Neutrophil (primary cell): ENCODE data around the gene SMYD3.

Experiments used
- H3K27ac ChIP-seq: fragments of 200-600 bp; sonication (generic); 2 replicates; pipeline ENCODE4 v1.5.1; 2016; ENCODE audit warnings: mild to moderate bottlenecking, moderate library complexity
- H3K27me3 ChIP-seq: fragments of 200-600 bp; sonication (generic); 2 replicates; pipeline ENCODE4 v1.6.0; 2016; ENCODE audit warnings: mild to moderate bottlenecking
- H3K36me3 ChIP-seq: fragments of 200-600 bp; sonication (generic); 2 replicates; pipeline ENCODE4 v1.5.1; 2017
- H3K4me1 ChIP-seq, 2 experiments: fragments of 200-600 bp in 1 of 2; sonication (generic) in 1 of 2; 1 replicate in 1 of 2; 2 replicates in 1 of 2; pipeline versions ENCODE4 v1.5.1 to v1.6.1; 2013 to 2016; ENCODE audit warnings: low read depth in 1 of 2, low read length in 1 of 2, mild to moderate bottlenecking in 1 of 2, moderate library complexity in 1 of 2; ENCODE audit not compliant: control insufficient read depth in 1 of 2, insufficient read depth in 1 of 2
- H3K4me3 ChIP-seq, 2 experiments: fragments of 200-600 bp in 1 of 2; sonication (generic) in 1 of 2; 1 replicate in 1 of 2; 2 replicates in 1 of 2; pipeline ENCODE4 v1.5.1; 2013 to 2016; ENCODE audit warnings: low read depth in 1 of 2, low read length in 1 of 2, mild to moderate bottlenecking in 1 of 2, moderate library complexity in 1 of 2
- H3K9me3 ChIP-seq: fragments of 200-600 bp; sonication (generic); 2 replicates; pipeline ENCODE4 v1.5.1; 2016
- TF ChIP-seq, protein P1 (sequence below): fragments of 200-600 bp; sonication (generic); IDR thresholded peaks from 2 replicates; pipeline ENCODE4 v1.5.1; 2016; ENCODE audit warnings: antibody characterized with exemption

Gene SMYD3

DNA sequence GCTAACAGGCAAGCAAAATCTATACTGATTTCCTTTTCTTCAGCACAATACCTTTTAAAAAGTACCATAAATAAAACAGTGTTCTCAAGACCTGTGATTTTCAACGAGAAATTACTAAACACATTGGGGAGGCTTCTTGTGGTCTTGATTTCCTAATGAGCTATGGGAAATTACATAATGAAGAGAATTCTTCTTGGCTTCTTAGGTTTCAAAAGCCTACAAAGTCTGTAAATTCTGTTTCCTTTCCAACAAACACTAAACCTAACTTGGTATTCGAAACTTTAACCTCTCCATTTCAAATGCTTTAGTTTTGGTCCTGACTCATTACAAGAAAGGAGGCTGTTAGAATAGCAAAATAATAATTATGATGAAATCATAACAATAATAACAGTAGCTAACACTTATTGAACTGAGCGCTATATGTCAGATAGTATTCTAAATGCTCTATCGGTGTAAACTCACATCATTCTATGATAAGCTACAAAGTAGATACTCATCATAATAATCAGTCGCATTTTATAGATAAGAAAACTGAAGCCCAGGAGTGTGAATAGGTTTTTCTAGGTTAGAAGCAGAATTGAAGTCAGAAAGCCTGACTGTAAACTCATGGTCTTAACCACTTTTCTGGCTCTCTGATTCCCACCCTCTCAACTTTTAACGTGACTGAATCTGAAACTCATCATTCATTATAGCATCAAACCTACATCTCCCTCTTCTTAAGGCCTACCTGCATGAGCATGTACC, 486.7 kb downstream of the SMYD3 start:
- H3K36me3 ChIP-seq = no peaks in the 10 kb centered on the region
- H3K4me1 ChIP-seq = peaks cover 33 to 45% of the 10 kb centered on the region in 2 experiments
- peak overlapping the region; percentile 66 for H3K27ac ChIP-seq
- H3K9me3 ChIP-seq = no peaks in the 10 kb centered on the region
- H3K27me3 ChIP-seq = no peaks in the 10 kb centered on the region
- TF ChIP-seq, protein P1, sequence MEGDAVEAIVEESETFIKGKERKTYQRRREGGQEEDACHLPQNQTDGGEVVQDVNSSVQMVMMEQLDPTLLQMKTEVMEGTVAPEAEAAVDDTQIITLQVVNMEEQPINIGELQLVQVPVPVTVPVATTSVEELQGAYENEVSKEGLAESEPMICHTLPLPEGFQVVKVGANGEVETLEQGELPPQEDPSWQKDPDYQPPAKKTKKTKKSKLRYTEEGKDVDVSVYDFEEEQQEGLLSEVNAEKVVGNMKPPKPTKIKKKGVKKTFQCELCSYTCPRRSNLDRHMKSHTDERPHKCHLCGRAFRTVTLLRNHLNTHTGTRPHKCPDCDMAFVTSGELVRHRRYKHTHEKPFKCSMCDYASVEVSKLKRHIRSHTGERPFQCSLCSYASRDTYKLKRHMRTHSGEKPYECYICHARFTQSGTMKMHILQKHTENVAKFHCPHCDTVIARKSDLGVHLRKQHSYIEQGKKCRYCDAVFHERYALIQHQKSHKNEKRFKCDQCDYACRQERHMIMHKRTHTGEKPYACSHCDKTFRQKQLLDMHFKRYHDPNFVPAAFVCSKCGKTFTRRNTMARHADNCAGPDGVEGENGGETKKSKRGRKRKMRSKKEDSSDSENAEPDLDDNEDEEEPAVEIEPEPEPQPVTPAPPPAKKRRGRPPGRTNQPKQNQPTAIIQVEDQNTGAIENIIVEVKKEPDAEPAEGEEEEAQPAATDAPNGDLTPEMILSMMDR = no peak
- H3K4me3 ChIP-seq = peak overlapping the region in 1 of 2 experiments; percentile 23

DNA sequence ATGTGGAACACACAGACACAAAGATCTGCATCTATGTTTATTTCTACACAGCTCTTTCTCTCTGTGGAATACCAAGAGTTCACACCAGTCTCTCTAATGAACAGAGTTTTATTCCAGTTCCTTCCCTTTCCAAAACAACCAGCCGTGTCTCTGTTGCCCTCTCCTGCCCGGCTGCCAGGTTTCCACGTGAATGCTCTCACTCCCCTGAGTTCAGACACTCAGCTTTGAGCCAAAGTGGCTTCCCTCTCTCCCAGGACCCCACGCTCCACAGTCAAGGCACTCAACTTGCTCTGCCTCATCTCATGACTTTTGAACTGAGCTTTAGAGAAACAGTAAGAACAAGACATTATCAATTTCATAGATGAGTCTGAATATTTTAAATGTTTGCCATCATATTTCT, 488.9 kb downstream of the SMYD3 start:
- Histone ChIP-seq H3K4me3 (no peak overlapping the region), H3K27me3 (no peaks in the 10 kb centered on the region), H3K36me3 (no peaks in the 10 kb centered on the region), H3K4me1 (peaks cover 33 to 42% of the 10 kb centered on the region in 2 experiments), H3K27ac (no peak overlapping the region), H3K9me3 (no peaks in the 10 kb centered on the region)
- TF ChIP-seq, protein P1 = no peak

DNA sequence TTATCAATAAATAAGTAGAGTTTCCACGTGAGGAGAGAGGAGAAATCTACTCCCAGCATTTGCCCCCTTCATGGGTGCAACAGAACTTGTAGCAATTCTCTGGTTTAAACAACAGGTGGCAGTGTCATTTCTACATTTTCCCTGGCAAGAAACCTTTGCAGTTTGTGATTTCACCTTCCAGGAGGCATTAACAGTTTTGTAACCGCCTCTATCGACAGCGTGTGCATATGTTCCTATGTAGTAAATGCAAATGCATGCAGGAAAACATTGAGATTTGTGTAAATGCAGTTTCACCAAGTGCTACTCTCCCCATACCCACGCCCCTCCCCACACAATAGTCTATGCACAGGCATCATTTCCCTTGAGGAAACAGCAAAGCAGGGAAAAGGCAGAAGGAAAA, 494.7 kb downstream of the SMYD3 start:
- H3K4me1 ChIP-seq = peaks cover 0 to 3% of the 10 kb centered on the region in 2 experiments
- no peaks in the 10 kb centered on the region for H3K36me3 ChIP-seq
- H3K27ac ChIP-seq = no peak overlapping the region
- no peak overlapping the region for H3K4me3 ChIP-seq
- H3K9me3 ChIP-seq = no peaks in the 10 kb centered on the region
- no peaks in the 10 kb centered on the region for H3K27me3 ChIP-seq
- TF ChIP-seq, protein P1 = no peak

DNA sequence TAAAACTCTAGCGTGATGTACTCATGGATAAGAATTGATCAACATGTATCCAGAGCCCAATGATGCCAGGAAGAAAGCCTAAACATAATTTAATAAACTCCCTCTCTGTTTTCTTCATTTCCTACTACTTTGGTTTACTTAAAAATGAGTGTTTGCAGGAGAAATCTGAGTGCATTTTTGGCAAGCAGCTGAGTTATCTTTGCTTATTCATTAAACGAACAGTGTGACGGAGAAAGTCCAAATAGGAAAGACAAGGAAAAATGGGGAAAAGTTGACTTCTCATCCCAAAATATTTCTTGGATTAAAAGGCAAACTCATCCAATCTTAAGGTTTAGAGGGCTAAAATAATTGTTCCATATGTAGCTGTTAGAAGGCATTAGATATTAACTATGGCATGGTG, 496.7 kb downstream of the SMYD3 start:
- H3K36me3 ChIP-seq = no peaks in the 10 kb centered on the region
- no peak overlapping the region for H3K4me3 ChIP-seq
- no peaks in the 10 kb centered on the region for H3K9me3 ChIP-seq
- no peak overlapping the region for H3K27ac ChIP-seq
- H3K27me3 ChIP-seq = no peaks in the 10 kb centered on the region
- H3K4me1 ChIP-seq = peaks cover 0 to 3% of the 10 kb centered on the region in 2 experiments
- TF ChIP-seq, protein P1 = no peak

DNA sequence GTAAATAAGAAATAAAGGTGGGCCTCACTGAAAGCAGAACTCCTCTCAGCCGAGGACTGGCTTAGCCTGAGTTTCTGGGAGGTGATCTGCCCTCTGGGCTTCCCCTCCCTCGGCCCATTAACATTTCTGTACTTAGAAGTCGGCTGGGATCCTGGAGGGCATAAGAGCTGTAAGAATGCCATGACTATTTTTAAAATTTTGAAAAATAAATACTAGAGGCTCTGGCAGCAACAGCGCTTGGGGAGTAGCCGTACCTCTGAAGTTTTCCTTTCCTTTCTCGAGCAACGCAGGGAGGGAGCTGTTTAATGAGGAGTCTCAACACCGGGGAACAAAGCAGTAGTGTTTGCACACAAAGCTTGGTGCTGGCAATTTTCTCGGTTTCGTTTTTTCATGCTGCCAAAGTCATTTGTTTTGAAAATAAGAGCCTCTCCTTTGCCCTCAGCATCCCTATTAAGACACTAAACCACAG, 498.7 kb downstream of the SMYD3 start:
- Histone ChIP-seq H3K27me3 (no peaks in the 10 kb centered on the region), H3K27ac (no peak overlapping the region), H3K36me3 (no peaks in the 10 kb centered on the region), H3K4me3 (no peak overlapping the region), H3K4me1 (peaks cover 0 to 3% of the 10 kb centered on the region in 2 experiments), H3K9me3 (no peaks in the 10 kb centered on the region)
- TF ChIP-seq, protein P1 = no peak
